Liver (tissue), 9 donors: ENCODE measurements around the gene HEPACAM2. TPM values are rescaled to one million over a fixed set of nuclear protein-coding genes. Genes with fewer than 3 reads are reported as not detected.

Source experiments
- DNase-seq: peaks from one replicate; pipeline ENCODE4 v3.0.0-alpha.2; 2017; ENCODE audit warnings: low spot score
- H3K27ac ChIP-seq, 2 donors: one replicate each; pipeline ENCODE4 v1.7.0; 2013; ENCODE audit warnings: inconsistent platforms in 2 of 2, low read length in 2 of 2, control low read depth in 1 of 2, low read depth in 1 of 2, mild to moderate bottlenecking in 1 of 2
- H3K27me3 ChIP-seq, 4 donors: one replicate each; pipeline versions ENCODE4 v1.6.1 to v1.7.0; 2013; ENCODE audit warnings: low read length in 3 of 4, inconsistent platforms in 1 of 4, mild to moderate bottlenecking in 1 of 4, moderate library complexity in 1 of 4; ENCODE audit not compliant: control insufficient read depth in 4 of 4, insufficient read depth in 4 of 4
- H3K36me3 ChIP-seq, 4 donors: one replicate each; pipeline versions ENCODE4 v1.6.1 to v1.7.0; 2013; ENCODE audit warnings: low read length in 3 of 4, mild to moderate bottlenecking in 3 of 4, low read depth in 1 of 4, moderate library complexity in 1 of 4; ENCODE audit not compliant: control insufficient read depth in 4 of 4, insufficient read depth in 3 of 4
- H3K4me1 ChIP-seq, 4 donors: one replicate each; pipeline versions ENCODE4 v1.6.1 to v1.7.0; 2013; ENCODE audit warnings: low read length in 3 of 4, mild to moderate bottlenecking in 3 of 4, moderate library complexity in 1 of 4; ENCODE audit not compliant: control insufficient read depth in 4 of 4, insufficient read depth in 4 of 4
- H3K4me3 ChIP-seq, 3 donors: one replicate each; pipeline versions ENCODE4 v1.6.1 to v1.7.0; 2013; ENCODE audit warnings: low read length in 3 of 3, control low read depth in 1 of 3, low read depth in 1 of 3, mild to moderate bottlenecking in 1 of 3
- H3K9ac ChIP-seq, 2 donors: one replicate each; pipeline ENCODE4 v1.7.0; 2013; ENCODE audit warnings: low read length in 2 of 2, mild to moderate bottlenecking in 2 of 2, moderate library complexity in 2 of 2, control low read depth in 1 of 2, low read depth in 1 of 2
- H3K9me3 ChIP-seq, 4 donors: one replicate each; pipeline versions ENCODE4 v1.6.1 to v1.7.0; 2013; ENCODE audit warnings: low read length in 3 of 4; ENCODE audit not compliant: control insufficient read depth in 4 of 4
- ATF3 ChIP-seq: IDR thresholded peaks from 2 replicates; pipeline ENCODE4 v1.6.1; 2016; ENCODE audit warnings: antibody characterized with exemption
- FOXA1 ChIP-seq: IDR thresholded peaks from 2 replicates; pipeline ENCODE4 v1.6.1; 2016; ENCODE audit warnings: antibody characterized with exemption
- FOXA2 ChIP-seq: IDR thresholded peaks from 2 replicates; pipeline ENCODE4 v1.6.1; 2016; ENCODE audit warnings: antibody characterized with exemption
- GABPA ChIP-seq, 2 donors: IDR thresholded peaks in 1 of 2; conservative IDR thresholded peaks in 1 of 2; 2 replicates each; pipeline ENCODE4 v1.6.1; 2016; ENCODE audit warnings: antibody characterized with exemption in 2 of 2, mild to moderate bottlenecking in 1 of 2, moderate library complexity in 1 of 2
- HNF4A ChIP-seq, 2 donors: conservative IDR thresholded peaks; 2 replicates each; pipeline ENCODE4 v1.6.1; 2016; ENCODE audit warnings: antibody characterized with exemption in 2 of 2, mild to moderate bottlenecking in 2 of 2
- HNF4G ChIP-seq: IDR thresholded peaks from 2 replicates; pipeline ENCODE4 v1.6.1; 2016; ENCODE audit warnings: antibody characterized with exemption
- JUND ChIP-seq, 2 donors: IDR thresholded peaks; 2 replicates each; pipeline ENCODE4 v1.6.1; 2016; ENCODE audit warnings: antibody characterized with exemption in 2 of 2
- MAX ChIP-seq: IDR thresholded peaks from 2 replicates; pipeline ENCODE4 v1.6.1; 2016; ENCODE audit warnings: antibody characterized with exemption
- NR2F2 ChIP-seq: IDR thresholded peaks from 2 replicates; pipeline ENCODE4 v1.6.1; 2016; ENCODE audit warnings: antibody characterized with exemption
- RXRA ChIP-seq, 2 donors: IDR thresholded peaks; 2 replicates each; pipeline ENCODE4 v1.6.1; 2017 to 2018; ENCODE audit warnings: antibody characterized with exemption in 2 of 2, mild to moderate bottlenecking in 1 of 2
- SP1 ChIP-seq: IDR thresholded peaks from 2 replicates; pipeline ENCODE4 v1.6.1; 2018; ENCODE audit warnings: antibody characterized with exemption, mild to moderate bottlenecking
- TAF1 ChIP-seq: conservative IDR thresholded peaks from 2 replicates; pipeline ENCODE4 v1.6.1; 2016; ENCODE audit warnings: antibody characterized with exemption, mild to moderate bottlenecking
- YY1 ChIP-seq: IDR thresholded peaks from 2 replicates; pipeline ENCODE4 v1.6.1; 2016; ENCODE audit warnings: antibody characterized with exemption, mild to moderate bottlenecking
- WGBS: extraction: QIAGEN DNeasy Blood & Tissue Kit; methylation state at CpG from one replicate; pipeline ENCODE4 v1.1.7; 2013; 5-methylcytosine and 5-hydroxymethylcytosine counted together
- polyA plus RNA-seq, 2 donors: library from polyadenylated mRNA; stranded (reverse) in 1 of 2; unstranded in 1 of 2; fragments of 200-250 nt in 1 of 2; fragments of >200 nt in 1 of 2; fragmentation: Nextera tagmentation in 1 of 2; extraction: Ambion mirVana in 1 of 2; gene quantifications; one replicate each; pipeline versions ENCODE4 v1.2.1 to v1.2.3, GENCODE V29; 2013 to 2015
- total RNA-seq, 2 donors: library from RNA; depleted of rRNA; stranded (reverse); fragments of >200 nt; gene quantifications; one replicate each; pipeline ENCODE4 v1.2.3, GENCODE V29; 2014
- TF ChIP-seq, protein P1 (sequence below): fragments of 150-350 bp; IDR thresholded peaks from 2 replicates; pipeline ENCODE4 v1.5.1; 2017; ENCODE audit warnings: improper control_type of control experiment, low read depth, low read length; ENCODE audit not compliant: missing input control
- TF ChIP-seq, protein P2 (sequence below): IDR thresholded peaks from 2 replicates; pipeline ENCODE4 v1.6.1; 2016; ENCODE audit warnings: antibody characterized with exemption, mild to moderate bottlenecking
- donor health status: healthy.
- donor health status: healthy.
- donor health status: healthy.
- donor health status: healthy.
- donor health status: healthy.

The HEPACAM2 gene
- total and polyA plus RNA-seq, 4 donors = 4.4 TPM; not detected in 3

DNA sequence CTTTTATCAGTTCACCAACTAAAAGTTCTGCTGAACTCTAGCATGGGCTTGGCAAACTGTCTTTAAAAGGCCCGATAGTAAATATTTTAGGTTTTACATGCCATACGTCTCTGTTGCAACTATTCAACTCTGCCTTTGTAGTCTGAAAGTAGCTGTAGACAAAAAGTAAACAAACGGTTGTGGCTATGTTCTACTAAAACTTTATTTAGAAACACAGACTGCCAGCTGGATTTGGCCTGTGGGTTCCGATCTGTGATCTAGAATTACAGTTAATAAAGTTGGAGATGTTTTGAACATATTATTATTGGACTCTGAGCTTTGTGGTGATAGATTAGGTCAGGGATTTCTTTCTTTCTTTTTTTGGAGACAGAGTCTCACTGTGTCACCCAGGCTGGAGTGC, 39.0 kb upstream of the HEPACAM2 start:
- Histone ChIP-seq H3K4me1 (no peaks in the 10 kb centered on the region), H3K4me3 (no peak overlapping the region), H3K9ac (no peak overlapping the region), H3K27me3 (no peaks in the 10 kb centered on the region), H3K27ac (no peak overlapping the region), H3K36me3 (peaks cover 2 to 8% (median 4%) of the 10 kb centered on the region in 4 donors), H3K9me3 (no peaks in the 10 kb centered on the region)
- no peak for TF ChIP-seq GABPA (IDR thresholded peaks at IDR 0.05 in 1 of 2, conservative IDR thresholded peaks at IDR 0.05 in 1 of 2)
- TF ChIP-seq ATF3 = no peak
- TF ChIP-seq HNF4A (conservative IDR thresholded peaks at IDR 0.05) = no peak
- TF ChIP-seq, protein P1, sequence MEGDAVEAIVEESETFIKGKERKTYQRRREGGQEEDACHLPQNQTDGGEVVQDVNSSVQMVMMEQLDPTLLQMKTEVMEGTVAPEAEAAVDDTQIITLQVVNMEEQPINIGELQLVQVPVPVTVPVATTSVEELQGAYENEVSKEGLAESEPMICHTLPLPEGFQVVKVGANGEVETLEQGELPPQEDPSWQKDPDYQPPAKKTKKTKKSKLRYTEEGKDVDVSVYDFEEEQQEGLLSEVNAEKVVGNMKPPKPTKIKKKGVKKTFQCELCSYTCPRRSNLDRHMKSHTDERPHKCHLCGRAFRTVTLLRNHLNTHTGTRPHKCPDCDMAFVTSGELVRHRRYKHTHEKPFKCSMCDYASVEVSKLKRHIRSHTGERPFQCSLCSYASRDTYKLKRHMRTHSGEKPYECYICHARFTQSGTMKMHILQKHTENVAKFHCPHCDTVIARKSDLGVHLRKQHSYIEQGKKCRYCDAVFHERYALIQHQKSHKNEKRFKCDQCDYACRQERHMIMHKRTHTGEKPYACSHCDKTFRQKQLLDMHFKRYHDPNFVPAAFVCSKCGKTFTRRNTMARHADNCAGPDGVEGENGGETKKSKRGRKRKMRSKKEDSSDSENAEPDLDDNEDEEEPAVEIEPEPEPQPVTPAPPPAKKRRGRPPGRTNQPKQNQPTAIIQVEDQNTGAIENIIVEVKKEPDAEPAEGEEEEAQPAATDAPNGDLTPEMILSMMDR = no peak
- TF ChIP-seq FOXA1 = no peak
- no peak for TF ChIP-seq RXRA (IDR thresholded peaks at IDR 0.05)
- no peak for TF ChIP-seq MAX
- TF ChIP-seq YY1 = no peak
- TF ChIP-seq JUND (IDR thresholded peaks at IDR 0.05) = no peak
- no peak for TF ChIP-seq SP1
- no peak for TF ChIP-seq HNF4G
- TF ChIP-seq, protein P2, sequence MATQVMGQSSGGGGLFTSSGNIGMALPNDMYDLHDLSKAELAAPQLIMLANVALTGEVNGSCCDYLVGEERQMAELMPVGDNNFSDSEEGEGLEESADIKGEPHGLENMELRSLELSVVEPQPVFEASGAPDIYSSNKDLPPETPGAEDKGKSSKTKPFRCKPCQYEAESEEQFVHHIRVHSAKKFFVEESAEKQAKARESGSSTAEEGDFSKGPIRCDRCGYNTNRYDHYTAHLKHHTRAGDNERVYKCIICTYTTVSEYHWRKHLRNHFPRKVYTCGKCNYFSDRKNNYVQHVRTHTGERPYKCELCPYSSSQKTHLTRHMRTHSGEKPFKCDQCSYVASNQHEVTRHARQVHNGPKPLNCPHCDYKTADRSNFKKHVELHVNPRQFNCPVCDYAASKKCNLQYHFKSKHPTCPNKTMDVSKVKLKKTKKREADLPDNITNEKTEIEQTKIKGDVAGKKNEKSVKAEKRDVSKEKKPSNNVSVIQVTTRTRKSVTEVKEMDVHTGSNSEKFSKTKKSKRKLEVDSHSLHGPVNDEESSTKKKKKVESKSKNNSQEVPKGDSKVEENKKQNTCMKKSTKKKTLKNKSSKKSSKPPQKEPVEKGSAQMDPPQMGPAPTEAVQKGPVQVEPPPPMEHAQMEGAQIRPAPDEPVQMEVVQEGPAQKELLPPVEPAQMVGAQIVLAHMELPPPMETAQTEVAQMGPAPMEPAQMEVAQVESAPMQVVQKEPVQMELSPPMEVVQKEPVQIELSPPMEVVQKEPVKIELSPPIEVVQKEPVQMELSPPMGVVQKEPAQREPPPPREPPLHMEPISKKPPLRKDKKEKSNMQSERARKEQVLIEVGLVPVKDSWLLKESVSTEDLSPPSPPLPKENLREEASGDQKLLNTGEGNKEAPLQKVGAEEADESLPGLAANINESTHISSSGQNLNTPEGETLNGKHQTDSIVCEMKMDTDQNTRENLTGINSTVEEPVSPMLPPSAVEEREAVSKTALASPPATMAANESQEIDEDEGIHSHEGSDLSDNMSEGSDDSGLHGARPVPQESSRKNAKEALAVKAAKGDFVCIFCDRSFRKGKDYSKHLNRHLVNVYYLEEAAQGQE = no peak
- TF ChIP-seq NR2F2 = no peak
- no peak for TF ChIP-seq FOXA2
- TF ChIP-seq TAF1 = no peak
- DNase-seq = no peak
- WGBS = 92% methylated on average over 4 of the region's 4 CpGs

GRCh38 chr7:93262535-93262934, 36.3 kb upstream of the HEPACAM2 start:
- Histone ChIP-seq H3K9ac (no peak overlapping the region), H3K4me1 (no peaks in the 10 kb centered on the region), H3K27ac (no peak overlapping the region), H3K36me3 (peaks cover 2 to 5% (median 3%) of the 10 kb centered on the region in 4 donors), H3K27me3 (no peaks in the 10 kb centered on the region), H3K4me3 (no peak overlapping the region), H3K9me3 (no peaks in the 10 kb centered on the region)
- DNase-seq = no peak
- WGBS = 100% methylated on average over 1 of the region's 1 CpG
- TF ChIP-seq HNF4A (conservative IDR thresholded peaks at IDR 0.05) (no peak), SP1 (no peak), JUND (IDR thresholded peaks at IDR 0.05) (no peak)
